ENCODE data around the gene BPIFB6.

Gene BPIFB6

GRCh38 chr20:33000802-33001466, 30.5 kb upstream of the BPIFB6 start:
- DNase-seq (ENCODE audit: low read depth in 2 of 2): no peak

GRCh38 chr20:33002087-33002808, 29.2 kb upstream of the BPIFB6 start:
- DNase-seq (ENCODE audit: low read depth in 2 of 2): no peak

GRCh38 chr20:33004141-33004751, 27.2 kb upstream of the BPIFB6 start, which contains the start of gene SUN5:
SUN5 (minus strand) TSS chr20:33004433; CDS start chr20:33004340, 93 bp downstream.
- no peak for DNase-seq (ENCODE audit: low read depth in 2 of 2)

GRCh38 chr20:33005132-33005566, 26.3 kb upstream of the BPIFB6 start:
- no peak for DNase-seq (ENCODE audit: low read depth in 2 of 2)

GRCh38 chr20:33005908-33006775, 25.3 kb upstream of the BPIFB6 start:
- DNase-seq (ENCODE audit: low read depth in 2 of 2): no peak

GRCh38 chr20:33006776-33007375, 24.6 kb upstream of the BPIFB6 start:
- no peak for DNase-seq (ENCODE audit: low read depth in 2 of 2)

GRCh38 chr20:33007376-33008335, 23.8 kb upstream of the BPIFB6 start, which contains the start of gene BPIFB2:
BPIFB2 (plus strand) TSS chr20:33007704; CDS start chr20:33008575, 871 bp downstream.
- no peak for DNase-seq (ENCODE audit: low read depth in 2 of 2)

GRCh38 chr20:33008336-33009213, 22.9 kb upstream of the BPIFB6 start:
- no peak for DNase-seq (ENCODE audit: low read depth in 2 of 2)

GRCh38 chr20:33009214-33010132, 22.0 kb upstream of the BPIFB6 start:
- no peak for DNase-seq (ENCODE audit: low read depth in 2 of 2)

- no peak for DNase-seq (ENCODE audit: low read depth in 2 of 2)
Observed at GRCh38 chr20:33010133-33010504, 21.3 kb upstream of the BPIFB6 start.

- DNase-seq (ENCODE audit: low read depth in 2 of 2): no peak
Observed at GRCh38 chr20:33010674-33011449, 20.6 kb upstream of the BPIFB6 start.

- no peak for DNase-seq (ENCODE audit: low read depth in 2 of 2)
Observed at GRCh38 chr20:33012327-33013189, 18.9 kb upstream of the BPIFB6 start.

- no peak for DNase-seq (ENCODE audit: low read depth in 2 of 2)
Observed at GRCh38 chr20:33013701-33014326, 17.6 kb upstream of the BPIFB6 start.

- no peak for DNase-seq (ENCODE audit: low read depth in 2 of 2)
Observed at GRCh38 chr20:33014336-33015113, 16.9 kb upstream of the BPIFB6 start.

GRCh38 chr20:33015114-33015484, 16.3 kb upstream of the BPIFB6 start:
- DNase-seq (ENCODE audit: low read depth in 2 of 2): no peak
